ENCODE data around the gene SLC38A4.

- no peak for TF ChIP-seq CTCF (conservative IDR thresholded peaks at IDR 0.05 in 1 of 2, IDR thresholded peaks at IDR 0.05 in 1 of 2; ENCODE audit: low read depth in 1 of 2, low read length in 2 of 2)
- no peak for TF ChIP-seq EZH2 (IDR thresholded peaks at IDR 0.05; ENCODE audit: low read length, missing control alignments)
Observed at GRCh38 chr12:46800160-46800559, 25.6 kb downstream of the SLC38A4 start.
